HG03460 (cell line): ENCODE measurements around the gene ARHGAP15.
A peak's percentile ranks its signal among the peaks of the same experiment; 100 is the strongest.

Experiments
- ATAC-seq: cut with Tn5 transposase; IDR thresholded peaks from one replicate; pipeline ENCODE4 v1.9.1; 2021; ENCODE audit not compliant: unreplicated experiment

The ARHGAP15 gene

GRCh38 chr2:143477714-143478443 is 348.7 kb downstream of the ARHGAP15 start:
- peak; percentile 53 for ATAC-seq

GRCh38 chr2:143480086-143480485 is 350.9 kb downstream of the ARHGAP15 start:
- no peak for ATAC-seq

GRCh38 chr2:143480601-143481236 is 351.5 kb downstream of the ARHGAP15 start:
- no peak for ATAC-seq

GRCh38 chr2:143481237-143481623 is 352.0 kb downstream of the ARHGAP15 start:
- no peak for ATAC-seq

- no peak for ATAC-seq
Measured at GRCh38 chr2:143481733-143482132, 352.5 kb downstream of the ARHGAP15 start.

- ATAC-seq = no peak
Measured at GRCh38 chr2:143482316-143482715, 353.1 kb downstream of the ARHGAP15 start.

- no peak for ATAC-seq
Measured at GRCh38 chr2:143482771-143483170, 353.6 kb downstream of the ARHGAP15 start.

GRCh38 chr2:143486976-143487375 is 357.8 kb downstream of the ARHGAP15 start:
- ATAC-seq = no peak

- ATAC-seq = no peak
Measured at GRCh38 chr2:143489145-143489544, 359.9 kb downstream of the ARHGAP15 start.

- ATAC-seq = no peak
Measured at GRCh38 chr2:143491131-143491530, 361.9 kb downstream of the ARHGAP15 start.

- ATAC-seq = no peak
Measured at GRCh38 chr2:143493339-143493738, 364.1 kb downstream of the ARHGAP15 start.

- ATAC-seq = no peak
Measured at GRCh38 chr2:143497726-143498125, 368.5 kb downstream of the ARHGAP15 start.

- ATAC-seq = no peak
Measured at GRCh38 chr2:143498496-143498895, 369.3 kb downstream of the ARHGAP15 start.

GRCh38 chr2:143499061-143499460 is 369.8 kb downstream of the ARHGAP15 start:
- no peak for ATAC-seq

- ATAC-seq = no peak
Measured at GRCh38 chr2:143501106-143501676, 372.0 kb downstream of the ARHGAP15 start.

- ATAC-seq = no peak
Measured at GRCh38 chr2:143503280-143503679, 374.1 kb downstream of the ARHGAP15 start.

GRCh38 chr2:143504397-143504796 is 375.2 kb downstream of the ARHGAP15 start:
- no peak for ATAC-seq

- ATAC-seq = no peak
Measured at GRCh38 chr2:143505542-143505941, 376.3 kb downstream of the ARHGAP15 start.

- no peak for ATAC-seq
Measured at GRCh38 chr2:143513081-143513480, 383.9 kb downstream of the ARHGAP15 start.

- ATAC-seq = no peak
Measured at GRCh38 chr2:143514413-143514812, 385.2 kb downstream of the ARHGAP15 start.

GRCh38 chr2:143515318-143515717 is 386.1 kb downstream of the ARHGAP15 start:
- ATAC-seq = no peak

- ATAC-seq = no peak
Measured at GRCh38 chr2:143519521-143519920, 390.3 kb downstream of the ARHGAP15 start.
